ENCODE measurements around the gene C1orf141.

The C1orf141 gene

GRCh38 chr1:67052741-67053534 lies 81.8 kb downstream of the C1orf141 start:
- 7% methylated on average over 21 of the region's 25 CpGs for WGBS
- H3K4me1 ChIP-seq (ENCODE audit: control insufficient read depth, insufficient read depth, low read depth, low read length), result no peaks in the 10 kb centered on the region
- peak overlapping the region; percentile 97 for H2BK120ac ChIP-seq (ENCODE audit: low read depth, low read length)
- H3K9me3 ChIP-seq (ENCODE audit: control insufficient read depth, low read length), result no peaks in the 10 kb centered on the region
- H3K79me1 ChIP-seq (replicated peaks; ENCODE audit: low read length, poor library complexity, severe bottlenecking), result peaks cover 9% of the 10 kb centered on the region
- H3K27ac ChIP-seq (ENCODE audit: low read length, poor library complexity, severe bottlenecking), result peak overlapping the region; percentile 47
- H2BK12ac ChIP-seq (ENCODE audit: low read length in 2 of 2), result peak overlapping the region; percentile 54 to 89
- peak overlapping the region in 1 of 2 experiments; percentile 97 for H3K14ac ChIP-seq (ENCODE audit: low read length in 2 of 2)
- H3K18ac ChIP-seq (ENCODE audit: low read depth in 1 of 2, low read length in 2 of 2), result peak overlapping the region; percentile 99
- H4K8ac ChIP-seq (ENCODE audit: low read length), result peak overlapping the region; percentile 54
- H2AK5ac ChIP-seq (ENCODE audit: low read length, severe bottlenecking), result no peak overlapping the region
- DNase-seq, result peak; percentile 72
- no peaks in the 10 kb centered on the region for H3K27me3 ChIP-seq (ENCODE audit: control insufficient read depth in 1 of 2, insufficient read depth in 1 of 2, low read length in 2 of 2)
- peaks cover 3 to 28% of the 10 kb centered on the region in 2 experiments for H3K36me3 ChIP-seq (ENCODE audit: control insufficient read depth in 1 of 2, insufficient read depth in 2 of 2, low read depth in 1 of 2, low read length in 2 of 2)
- peak overlapping the region; percentile 20 to 94 for H3K4ac ChIP-seq (ENCODE audit: low read depth in 1 of 2, low read length in 2 of 2)
- peak overlapping the region; percentile 91 to 92 for H3K4me3 ChIP-seq (ENCODE audit: insufficient read depth in 1 of 2, low read depth in 1 of 2, low read length in 2 of 2)
- H2BK5ac ChIP-seq (ENCODE audit: low read depth, low read length, poor library complexity, severe bottlenecking), result no peak overlapping the region
- peak overlapping the region; percentile 82 for H2AFZ ChIP-seq (ENCODE audit: low read depth, low read length)
- peak overlapping the region; percentile 99 for H3K4me2 ChIP-seq (ENCODE audit: low read length, poor library complexity, severe bottlenecking)
- no peak overlapping the region for H2BK15ac ChIP-seq (ENCODE audit: low read depth, poor library complexity, severe bottlenecking)
- H3K9ac ChIP-seq (ENCODE audit: low read length), result peak overlapping the region; percentile 93
- H3K23ac ChIP-seq (ENCODE audit: low read length in 2 of 2), result peak overlapping the region; percentile 60 to 99
- H4K91ac ChIP-seq (ENCODE audit: low read length), result peak overlapping the region; percentile 80

- WGBS, result 60% methylated on average over 3 of the region's 4 CpGs
- Histone ChIP-seq H3K9ac (ENCODE audit: low read length) (peak overlapping the region; percentile 93), H2BK120ac (ENCODE audit: low read depth, low read length) (no peak overlapping the region), H3K14ac (ENCODE audit: low read length in 2 of 2) (no peak overlapping the region), H4K8ac (ENCODE audit: low read length) (no peak overlapping the region), H3K23ac (ENCODE audit: low read length in 2 of 2) (no peak overlapping the region), H3K4me2 (ENCODE audit: low read length, poor library complexity, severe bottlenecking) (no peak overlapping the region), H4K91ac (ENCODE audit: low read length) (no peak overlapping the region), H3K27ac (ENCODE audit: low read length, poor library complexity, severe bottlenecking) (no peak overlapping the region), H3K4me1 (ENCODE audit: control insufficient read depth, insufficient read depth, low read depth, low read length) (no peaks in the 10 kb centered on the region), H3K18ac (ENCODE audit: low read depth in 1 of 2, low read length in 2 of 2) (no peak overlapping the region), H3K4ac (ENCODE audit: low read depth in 1 of 2, low read length in 2 of 2) (no peak overlapping the region), H3K36me3 (ENCODE audit: control insufficient read depth in 1 of 2, insufficient read depth in 2 of 2, low read depth in 1 of 2, low read length in 2 of 2) (peaks cover 3 to 45% of the 10 kb centered on the region in 2 experiments), H3K27me3 (ENCODE audit: control insufficient read depth in 1 of 2, insufficient read depth in 1 of 2, low read length in 2 of 2) (no peaks in the 10 kb centered on the region), H3K79me1 (replicated peaks; ENCODE audit: low read length, poor library complexity, severe bottlenecking) (peaks cover 9% of the 10 kb centered on the region), H3K9me3 (ENCODE audit: control insufficient read depth, low read length) (no peaks in the 10 kb centered on the region), H2BK5ac (ENCODE audit: low read depth, low read length, poor library complexity, severe bottlenecking) (no peak overlapping the region), H2BK12ac (ENCODE audit: low read length in 2 of 2) (no peak overlapping the region), H2BK15ac (ENCODE audit: low read depth, poor library complexity, severe bottlenecking) (no peak overlapping the region), H3K4me3 (ENCODE audit: insufficient read depth in 1 of 2, low read depth in 1 of 2, low read length in 2 of 2) (no peak overlapping the region), H2AK5ac (ENCODE audit: low read length, severe bottlenecking) (no peak overlapping the region), H2AFZ (ENCODE audit: low read depth, low read length) (no peak overlapping the region)
- peak; percentile 2 for DNase-seq
These were observed 83.6 kb downstream of the C1orf141 start for GRCh38 chr1:67051196-67051595.

- no peak overlapping the region for H4K8ac ChIP-seq (ENCODE audit: low read length)
- 100% methylated on average over 4 of the region's 4 CpGs for WGBS
- no peak overlapping the region for H3K18ac ChIP-seq (ENCODE audit: low read depth in 1 of 2, low read length in 2 of 2)
- no peak overlapping the region for H4K91ac ChIP-seq (ENCODE audit: low read length)
- H2AK5ac ChIP-seq (ENCODE audit: low read length, severe bottlenecking), result no peak overlapping the region
- no peak overlapping the region for H3K14ac ChIP-seq (ENCODE audit: low read length in 2 of 2)
- H3K4me1 ChIP-seq (ENCODE audit: control insufficient read depth, insufficient read depth, low read depth, low read length), result no peaks in the 10 kb centered on the region
- no peak overlapping the region for H2AFZ ChIP-seq (ENCODE audit: low read depth, low read length)
- H3K4me3 ChIP-seq (ENCODE audit: insufficient read depth in 1 of 2, low read depth in 1 of 2, low read length in 2 of 2), result no peak overlapping the region
- peaks cover 6% of the 10 kb centered on the region for H3K79me1 ChIP-seq (replicated peaks; ENCODE audit: low read length, poor library complexity, severe bottlenecking)
- H2BK120ac ChIP-seq (ENCODE audit: low read depth, low read length), result no peak overlapping the region
- DNase-seq, result no peak
- no peak overlapping the region for H3K9ac ChIP-seq (ENCODE audit: low read length)
- H3K4me2 ChIP-seq (ENCODE audit: low read length, poor library complexity, severe bottlenecking), result no peak overlapping the region
- H3K9me3 ChIP-seq (ENCODE audit: control insufficient read depth, low read length), result no peaks in the 10 kb centered on the region
- no peak overlapping the region for H3K4ac ChIP-seq (ENCODE audit: low read depth in 1 of 2, low read length in 2 of 2)
- H3K27ac ChIP-seq (ENCODE audit: low read length, poor library complexity, severe bottlenecking), result no peak overlapping the region
- no peaks in the 10 kb centered on the region for H3K27me3 ChIP-seq (ENCODE audit: control insufficient read depth in 1 of 2, insufficient read depth in 1 of 2, low read length in 2 of 2)
- H3K23ac ChIP-seq (ENCODE audit: low read length in 2 of 2), result no peak overlapping the region
- H3K36me3 ChIP-seq (ENCODE audit: control insufficient read depth in 1 of 2, insufficient read depth in 2 of 2, low read depth in 1 of 2, low read length in 2 of 2), result peaks cover 9 to 75% of the 10 kb centered on the region in 2 experiments
- no peak overlapping the region for H2BK15ac ChIP-seq (ENCODE audit: low read depth, poor library complexity, severe bottlenecking)
- H2BK5ac ChIP-seq (ENCODE audit: low read depth, low read length, poor library complexity, severe bottlenecking), result no peak overlapping the region
- no peak overlapping the region for H2BK12ac ChIP-seq (ENCODE audit: low read length in 2 of 2)
These were observed 90.0 kb downstream of the C1orf141 start for GRCh38 chr1:67044631-67045270.

- no peak overlapping the region for H2BK5ac ChIP-seq (ENCODE audit: low read depth, low read length, poor library complexity, severe bottlenecking)
- no peaks in the 10 kb centered on the region for H3K27me3 ChIP-seq (ENCODE audit: control insufficient read depth in 1 of 2, insufficient read depth in 1 of 2, low read length in 2 of 2)
- no peak overlapping the region for H2AFZ ChIP-seq (ENCODE audit: low read depth, low read length)
- no peak overlapping the region for H3K14ac ChIP-seq (ENCODE audit: low read length in 2 of 2)
- no peaks in the 10 kb centered on the region for H3K4me1 ChIP-seq (ENCODE audit: control insufficient read depth, insufficient read depth, low read depth, low read length)
- no peak overlapping the region for H3K4ac ChIP-seq (ENCODE audit: low read depth in 1 of 2, low read length in 2 of 2)
- H2AK5ac ChIP-seq (ENCODE audit: low read length, severe bottlenecking), result no peak overlapping the region
- no peak overlapping the region for H2BK120ac ChIP-seq (ENCODE audit: low read depth, low read length)
- no peak overlapping the region for H3K23ac ChIP-seq (ENCODE audit: low read length in 2 of 2)
- H4K8ac ChIP-seq (ENCODE audit: low read length), result no peak overlapping the region
- no peak overlapping the region for H2BK12ac ChIP-seq (ENCODE audit: low read length in 2 of 2)
- H2BK15ac ChIP-seq (ENCODE audit: low read depth, poor library complexity, severe bottlenecking), result no peak overlapping the region
- H4K91ac ChIP-seq (ENCODE audit: low read length), result no peak overlapping the region
- no peaks in the 10 kb centered on the region for H3K9me3 ChIP-seq (ENCODE audit: control insufficient read depth, low read length)
- peaks cover 6 to 76% of the 10 kb centered on the region in 2 experiments for H3K36me3 ChIP-seq (ENCODE audit: control insufficient read depth in 1 of 2, insufficient read depth in 2 of 2, low read depth in 1 of 2, low read length in 2 of 2)
- no peak overlapping the region for H3K18ac ChIP-seq (ENCODE audit: low read depth in 1 of 2, low read length in 2 of 2)
- no peak overlapping the region for H3K4me2 ChIP-seq (ENCODE audit: low read length, poor library complexity, severe bottlenecking)
- WGBS, result 60% methylated on average over 1 of the region's 3 CpGs
- no peak for DNase-seq
- no peak overlapping the region for H3K9ac ChIP-seq (ENCODE audit: low read length)
- no peak overlapping the region for H3K4me3 ChIP-seq (ENCODE audit: insufficient read depth in 1 of 2, low read depth in 1 of 2, low read length in 2 of 2)
- peaks cover 9% of the 10 kb centered on the region for H3K79me1 ChIP-seq (replicated peaks; ENCODE audit: low read length, poor library complexity, severe bottlenecking)
- H3K27ac ChIP-seq (ENCODE audit: low read length, poor library complexity, severe bottlenecking), result no peak overlapping the region
These were observed 91.4 kb downstream of the C1orf141 start for GRCh38 chr1:67043366-67043765.

All from mesenchymal stem cell (in vitro differentiated cells and primary cell).